SU-DHL-6 (cell line): ENCODE results near the gene MRPS33.
"Not testable (repeated sequence)": the region's sequence is repeated elsewhere in the genome, so short reads cannot be mapped to it uniquely, and the experiment has no call there.

ENCODE experiments used
- H2AFZ ChIP-seq: fragments of 200-600 bp; sonication (generic); 2 replicates; pipeline ENCODE4 v1.6.1; 2014; ENCODE audit warnings: low read depth, mild to moderate bottlenecking, moderate library complexity, mixed read lengths, antibody characterized with exemption, low read length; ENCODE audit not compliant: severe bottlenecking
- H3F3A ChIP-seq: fragments of 200-600 bp; shearing (Covaris generic); 2 replicates; pipeline ENCODE4 v1.6.0; 2016; ENCODE audit warnings: antibody characterized with exemption, mild to moderate bottlenecking; ENCODE audit not compliant: insufficient read depth
- H3K27ac ChIP-seq: fragments of 200-600 bp; sonication (generic); 2 replicates; pipeline ENCODE4 v1.5.1; 2016; ENCODE audit warnings: low read depth, mild to moderate bottlenecking, low read length, moderate library complexity, mixed read lengths
- H3K27me3 ChIP-seq: fragments of 200-600 bp; sonication (generic), shearing (Covaris generic); 2 replicates; pipeline ENCODE4 v1.6.0; 2014; ENCODE audit warnings: mild to moderate bottlenecking, low read length
- H3K36me3 ChIP-seq: fragments of 200-600 bp; sonication (generic); 2 replicates; pipeline ENCODE4 v1.6.1; 2014; ENCODE audit warnings: mild to moderate bottlenecking, low read length, mixed read lengths
- H3K4me2 ChIP-seq: fragments of 300-600, 200-600 bp; shearing (Covaris generic), sonication (generic); 2 replicates; pipeline ENCODE4 v1.6.0; 2014; ENCODE audit warnings: low read length, low read depth, mild to moderate bottlenecking; ENCODE audit not compliant: poor library complexity, severe bottlenecking
- H3K4me3 ChIP-seq: fragments of 200-600 bp; sonication (generic); 2 replicates; pipeline ENCODE4 v1.5.1; 2014; ENCODE audit warnings: antibody characterized with exemption, low read length, mild to moderate bottlenecking, mixed read lengths; ENCODE audit not compliant: insufficient read depth, poor library complexity, severe bottlenecking
- H3K79me2 ChIP-seq: fragments of 200-600 bp; sonication (generic); 2 replicates; pipeline ENCODE4 v1.6.1; 2014; ENCODE audit warnings: mild to moderate bottlenecking, low read length, moderate library complexity; ENCODE audit not compliant: insufficient read depth
- H3K9ac ChIP-seq: fragments of 200-600 bp; sonication (generic); 2 replicates; pipeline ENCODE4 v1.7.0; 2014; ENCODE audit warnings: mild to moderate bottlenecking, low read length
- H3K9me2 ChIP-seq: fragments of 200-600 bp; sonication (generic); replicated peaks from 2 replicates; pipeline ENCODE4 v1.6.1; 2014; ENCODE audit warnings: low read length; ENCODE audit not compliant: insufficient read depth
- H3K9me3 ChIP-seq: fragments of 200-600 bp; sonication (generic); 2 replicates; pipeline ENCODE4 v1.6.1; 2014; ENCODE audit warnings: low read length, mixed read lengths; ENCODE audit not compliant: insufficient read depth
- H4K20me1 ChIP-seq: fragments of 200-600 bp; sonication (generic); 2 replicates; pipeline ENCODE4 v1.6.1; 2014; ENCODE audit warnings: low read depth, mild to moderate bottlenecking, antibody characterized with exemption, low read length, moderate library complexity, mixed read lengths
- EZH2phosphoT487 ChIP-seq: fragments of 200-600 bp; sonication (generic), shearing (Covaris generic); conservative IDR thresholded peaks from 2 replicates; pipeline ENCODE4 v1.6.1; 2018; ENCODE audit warnings: mild to moderate bottlenecking, antibody characterized with exemption, low read length, moderate library complexity, mixed read lengths
- TF ChIP-seq, protein P1 (sequence below): fragments of 200-600 bp; sonication (generic); IDR thresholded peaks from one replicate; pipeline ENCODE4 v1.5.1; 2017; ENCODE audit warnings: antibody characterized with exemption, mild to moderate bottlenecking, low read length, moderate library complexity; ENCODE audit not compliant: insufficient read depth, poor library complexity, severe bottlenecking

Gene MRPS33

DNA sequence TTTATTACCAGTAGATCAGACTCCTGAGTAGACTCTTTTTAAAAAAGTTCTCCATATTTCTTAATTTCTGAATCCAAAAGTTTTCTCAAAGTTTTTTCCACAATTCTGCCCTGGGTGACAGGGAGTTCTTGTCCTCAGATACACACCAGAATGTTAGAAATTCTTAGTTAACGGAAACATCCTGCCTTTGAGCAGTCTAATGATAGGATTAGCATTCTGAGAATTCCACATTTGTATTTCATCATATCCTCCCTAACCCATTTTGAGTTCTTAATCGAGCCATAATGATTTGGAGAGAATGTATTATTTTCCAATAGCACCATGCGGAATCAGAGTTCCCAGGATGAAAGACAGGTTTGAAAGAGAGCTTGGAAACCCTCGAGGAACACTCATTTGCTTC, 28.9 kb upstream of the MRPS33 start:
- no peaks in the 10 kb centered on the region for H3K36me3 ChIP-seq
- H3K4me3 ChIP-seq: no peak overlapping the region
- no peaks in the 10 kb centered on the region for H4K20me1 ChIP-seq
- TF ChIP-seq EZH2phosphoT487: no peak
- TF ChIP-seq, protein P1, sequence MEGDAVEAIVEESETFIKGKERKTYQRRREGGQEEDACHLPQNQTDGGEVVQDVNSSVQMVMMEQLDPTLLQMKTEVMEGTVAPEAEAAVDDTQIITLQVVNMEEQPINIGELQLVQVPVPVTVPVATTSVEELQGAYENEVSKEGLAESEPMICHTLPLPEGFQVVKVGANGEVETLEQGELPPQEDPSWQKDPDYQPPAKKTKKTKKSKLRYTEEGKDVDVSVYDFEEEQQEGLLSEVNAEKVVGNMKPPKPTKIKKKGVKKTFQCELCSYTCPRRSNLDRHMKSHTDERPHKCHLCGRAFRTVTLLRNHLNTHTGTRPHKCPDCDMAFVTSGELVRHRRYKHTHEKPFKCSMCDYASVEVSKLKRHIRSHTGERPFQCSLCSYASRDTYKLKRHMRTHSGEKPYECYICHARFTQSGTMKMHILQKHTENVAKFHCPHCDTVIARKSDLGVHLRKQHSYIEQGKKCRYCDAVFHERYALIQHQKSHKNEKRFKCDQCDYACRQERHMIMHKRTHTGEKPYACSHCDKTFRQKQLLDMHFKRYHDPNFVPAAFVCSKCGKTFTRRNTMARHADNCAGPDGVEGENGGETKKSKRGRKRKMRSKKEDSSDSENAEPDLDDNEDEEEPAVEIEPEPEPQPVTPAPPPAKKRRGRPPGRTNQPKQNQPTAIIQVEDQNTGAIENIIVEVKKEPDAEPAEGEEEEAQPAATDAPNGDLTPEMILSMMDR: no peak
- no peak overlapping the region for H3K27ac ChIP-seq
- H3K79me2 ChIP-seq: no peaks in the 10 kb centered on the region
- no peaks in the 10 kb centered on the region for H3K9me3 ChIP-seq
- H3K4me2 ChIP-seq: no peak overlapping the region
- no peaks in the 10 kb centered on the region for H3K27me3 ChIP-seq
- H3K9ac ChIP-seq: no peak overlapping the region
- no peak overlapping the region for H2AFZ ChIP-seq
- H3K9me2 ChIP-seq: no peaks in the 10 kb centered on the region
- H3F3A ChIP-seq: no peaks in the 10 kb centered on the region

DNA sequence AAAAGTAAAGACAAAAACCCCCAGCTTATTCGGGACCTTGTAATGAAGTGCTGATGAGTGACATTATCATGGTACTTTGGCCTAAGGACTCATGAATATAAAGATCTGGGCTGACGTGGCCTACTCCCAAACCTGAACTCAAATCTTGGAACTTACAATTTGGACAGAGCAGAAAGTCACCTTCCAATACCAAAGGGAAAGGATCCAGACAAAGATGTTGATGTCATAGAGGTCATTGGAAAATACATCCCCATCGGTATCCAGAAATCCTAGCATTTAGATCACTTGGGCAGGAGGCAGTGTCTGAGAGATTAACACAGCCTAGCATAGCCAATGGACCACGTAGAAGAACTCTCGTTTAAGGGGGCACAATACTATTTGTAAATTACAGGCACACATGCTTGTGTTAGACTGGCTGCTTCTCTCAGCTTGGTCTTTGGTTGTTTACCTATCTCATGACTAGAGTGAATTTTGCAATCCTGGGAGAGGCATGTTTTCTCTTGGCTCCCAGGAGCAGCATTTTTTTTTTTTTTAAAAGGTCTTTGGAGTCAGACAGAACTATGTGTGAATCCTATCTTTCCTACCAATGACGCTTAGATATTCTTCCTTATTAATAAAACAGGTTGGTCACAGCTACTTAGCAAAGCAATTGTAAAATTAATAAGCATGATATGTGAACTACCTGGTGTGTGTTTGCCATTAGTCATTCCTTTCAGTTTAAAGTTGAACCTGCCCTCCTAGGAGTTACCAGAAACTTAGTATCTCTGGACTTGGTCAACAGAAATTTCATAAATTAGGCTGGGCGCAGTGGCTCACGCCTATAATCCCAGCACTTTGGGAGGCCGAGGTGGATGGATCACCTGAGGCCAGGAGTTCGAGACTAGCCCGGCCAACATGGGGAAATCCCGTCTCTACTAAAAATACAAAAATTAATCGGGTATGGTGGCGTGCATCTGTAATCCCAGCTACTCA, 27.8 kb upstream of the MRPS33 start:
- H3K9ac ChIP-seq: no peak overlapping the region
- no peaks in the 10 kb centered on the region for H3K9me2 ChIP-seq
- H3K27ac ChIP-seq: no peak overlapping the region
- no peak overlapping the region for H2AFZ ChIP-seq
- H3F3A ChIP-seq: no peaks in the 10 kb centered on the region
- no peaks in the 10 kb centered on the region for H3K27me3 ChIP-seq
- no peak overlapping the region for H3K4me3 ChIP-seq
- no peaks in the 10 kb centered on the region for H3K9me3 ChIP-seq
- H3K36me3 ChIP-seq: no peaks in the 10 kb centered on the region
- no peaks in the 10 kb centered on the region for H4K20me1 ChIP-seq
- no peaks in the 10 kb centered on the region for H3K79me2 ChIP-seq
- H3K4me2 ChIP-seq: no peak overlapping the region
- TF ChIP-seq, protein P1: no peak
- no peak for TF ChIP-seq EZH2phosphoT487

DNA sequence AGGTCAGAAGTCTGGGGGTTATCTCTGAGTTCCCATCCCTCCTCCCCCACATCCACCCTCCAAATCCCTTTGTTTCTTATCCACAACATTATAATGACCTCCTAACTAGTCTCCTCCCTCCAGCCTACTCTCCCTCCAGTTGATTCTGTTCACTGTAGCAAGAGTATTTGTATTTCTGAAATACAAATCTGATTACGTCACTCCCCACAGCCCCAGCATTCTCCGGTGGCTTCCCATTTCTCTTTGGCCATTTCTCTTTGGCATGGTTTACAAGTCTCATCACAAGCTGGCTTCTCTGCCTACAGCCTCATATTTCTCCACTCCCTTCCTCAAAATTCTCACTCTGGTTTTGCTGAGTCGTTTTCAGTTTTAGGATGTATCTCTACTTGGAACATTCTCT, 24.6 kb upstream of the MRPS33 start:
- Histone ChIP-seq H3K9ac (no peak overlapping the region), H3K9me3 (no peaks in the 10 kb centered on the region), H3K27me3 (no peaks in the 10 kb centered on the region), H3K36me3 (no peaks in the 10 kb centered on the region), H3K4me2 (no peak overlapping the region), H3K27ac (no peak overlapping the region), H3K79me2 (no peaks in the 10 kb centered on the region), H2AFZ (no peak overlapping the region), H3F3A (no peaks in the 10 kb centered on the region), H3K9me2 (no peaks in the 10 kb centered on the region), H4K20me1 (no peaks in the 10 kb centered on the region), H3K4me3 (no peak overlapping the region)
- no peak for TF ChIP-seq EZH2phosphoT487
- TF ChIP-seq, protein P1: no peak

DNA sequence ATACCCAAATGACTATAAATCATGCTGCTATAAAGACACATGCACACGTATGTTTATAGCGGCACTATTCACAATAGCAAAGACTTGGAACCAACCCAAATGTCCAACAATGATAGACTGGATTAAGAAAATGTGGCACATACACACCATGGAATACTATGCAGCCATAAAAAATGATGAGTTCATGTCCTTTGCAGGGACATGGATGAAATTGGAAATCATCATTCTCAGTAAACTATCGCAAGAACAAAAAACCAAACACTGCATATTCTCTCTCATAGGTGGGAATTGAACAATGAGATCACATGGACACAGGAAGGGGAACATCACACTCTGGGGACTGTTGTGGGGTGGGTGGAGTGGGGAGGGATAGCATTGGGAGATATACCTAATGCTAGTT, 23.3 kb upstream of the MRPS33 start:
- not testable (repeated sequence) for H3K27me3 ChIP-seq, H3F3A ChIP-seq, H3K36me3 ChIP-seq, H3K9ac ChIP-seq, H3K9me2 ChIP-seq, H2AFZ ChIP-seq, H4K20me1 ChIP-seq, H3K79me2 ChIP-seq, H3K9me3 ChIP-seq, H3K27ac ChIP-seq, H3K4me3 ChIP-seq, H3K4me2 ChIP-seq

DNA sequence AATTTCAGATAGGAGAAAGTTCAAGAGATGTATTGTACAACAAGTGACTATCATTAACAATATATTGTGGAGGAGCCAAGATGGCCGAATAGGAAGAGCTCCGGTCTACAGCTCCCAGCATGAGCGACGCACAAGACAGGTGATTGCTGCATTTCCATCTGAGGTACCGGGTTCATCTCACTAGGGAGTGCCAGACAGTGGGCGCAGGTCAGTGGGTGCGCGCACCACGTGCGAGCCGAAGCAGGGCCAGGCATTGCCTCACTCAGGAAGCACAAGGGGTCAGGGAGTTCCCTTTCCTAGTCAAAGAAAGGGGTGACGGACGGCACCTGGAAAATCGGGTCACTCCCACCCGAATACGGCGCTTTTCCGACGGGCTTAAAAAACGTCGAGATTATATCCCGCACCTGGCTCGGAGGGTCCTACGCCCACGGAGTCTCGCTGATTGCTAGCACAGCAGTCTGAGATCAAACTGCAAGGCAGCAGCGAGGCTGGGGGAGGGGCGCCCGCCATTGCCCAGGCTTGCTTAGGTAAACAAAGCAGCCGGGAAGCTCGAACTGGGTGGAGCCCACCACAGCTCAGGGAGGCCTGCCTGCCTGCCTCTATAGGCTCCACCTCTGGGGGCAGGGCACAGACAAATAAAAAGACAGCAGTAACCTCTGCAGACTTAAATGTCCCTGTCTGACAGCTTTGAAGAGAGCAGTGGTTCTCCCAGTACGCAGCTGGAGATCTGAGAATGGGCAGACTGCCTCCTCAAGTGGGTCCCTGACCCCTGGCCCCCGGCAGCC, 18.0 kb upstream of the MRPS33 start:
- not testable (repeated sequence) for H3K79me2 ChIP-seq, H3F3A ChIP-seq, H3K27me3 ChIP-seq, H4K20me1 ChIP-seq, H3K9me3 ChIP-seq, H3K9ac ChIP-seq, H3K36me3 ChIP-seq, H3K4me3 ChIP-seq, H3K9me2 ChIP-seq, H2AFZ ChIP-seq, H3K27ac ChIP-seq, H3K4me2 ChIP-seq
